ENCODE data around the gene IMP3. TPM values are rescaled to one million over a fixed set of nuclear protein-coding genes. Genes with fewer than 3 reads are reported as not detected.

The IMP3 gene
- total and polyA plus RNA-seq, 2 donors (not counting 3 experiments of a cell fraction or from before 2014, with no cell fraction given), result 41.3 to 64.0 TPM

DNA sequence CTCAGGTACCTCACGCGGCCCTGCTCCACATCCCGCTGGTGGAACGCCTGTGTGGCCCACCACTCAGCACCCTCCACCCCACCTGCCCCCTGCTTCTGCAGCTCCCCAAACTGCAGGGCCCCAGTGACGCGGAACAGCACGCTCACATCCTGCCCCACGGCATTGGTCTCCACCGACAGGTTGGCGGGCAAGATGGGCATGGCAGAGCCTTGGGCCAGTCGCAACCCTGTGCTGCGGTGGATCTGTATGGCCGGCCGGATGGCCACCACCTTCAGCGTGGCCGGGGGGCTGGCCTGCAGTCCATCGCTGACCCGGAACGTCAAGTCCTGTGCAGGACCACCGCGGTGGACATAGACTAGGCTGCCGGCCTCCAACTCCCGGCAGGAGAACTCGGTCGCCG, 48.8 kb upstream of the IMP3 start:
- dilution Hi-C loops (cut with MboI; ENCODE audit: extremely low pct_ligation_motif_present, low sequenced_read_pairs), result no loop called here
- FAIRE-seq, result no peak
- POLR2A ChIA-PET, result no interaction called here
- Histone ChIP-seq H2AFZ (ENCODE audit: low read depth, low read length) (no peak overlapping the region), H3K9ac (replicated peaks; ENCODE audit: extremely low read depth, insufficient read depth, low read length) (no peak overlapping the region), H3K4me2 (ENCODE audit: insufficient read depth, low read length) (no peak overlapping the region), H3K36me3 (ENCODE audit: control insufficient read depth in 2 of 2, extremely low read depth in 1 of 2, insufficient read depth in 2 of 2, low read length in 2 of 2) (no peaks in the 10 kb centered on the region), H3K9me1 (replicated peaks; ENCODE audit: control insufficient read depth, extremely low read depth, insufficient read depth, low read length) (no peaks in the 10 kb centered on the region), H3K27me3 (ENCODE audit: control insufficient read depth in 2 of 2, insufficient read depth in 2 of 2, low read length in 2 of 2) (peaks cover 30 to 40% of the 10 kb centered on the region in 2 experiments), H3K79me2 (ENCODE audit: control insufficient read depth, insufficient read depth, low read length) (no peaks in the 10 kb centered on the region), H3K4me3 (replicated peaks in 1 of 3; ENCODE audit: insufficient read depth in 1 of 3, low read depth in 1 of 3, low read length in 3 of 3) (no peak overlapping the region), H3K27ac (ENCODE audit: insufficient read depth, low read depth, low read length) (no peak overlapping the region), H3K4me1 (ENCODE audit: control insufficient read depth, extremely low read depth, insufficient read depth, low read length) (peaks cover 5% of the 10 kb centered on the region), H3K9me3 (replicated peaks; ENCODE audit: control insufficient read depth, insufficient read depth, low read length) (no peaks in the 10 kb centered on the region), H4K20me1 (replicated peaks; ENCODE audit: control insufficient read depth, extremely low read depth, insufficient read depth, low read length) (no peaks in the 10 kb centered on the region)
- intact Hi-C loops (cut with micrococcal nuclease), result no loop called here
- no peak for DNase-seq (ENCODE audit: low read depth, low spot score)
- no TSS peak for BruUV-seq (replicated peaks)
- TF ChIP-seq FOS (IDR thresholded peaks at IDR 0.05; ENCODE audit: borderline replicate concordance, insufficient read depth, low read length), result no peak
- CTCF ChIA-PET, result interaction anchor here (5.3 kb wide), 1 partner anchor 114 kb away, joined by 59 read pairs; no protein-coding TSS in a partner anchor

DNA sequence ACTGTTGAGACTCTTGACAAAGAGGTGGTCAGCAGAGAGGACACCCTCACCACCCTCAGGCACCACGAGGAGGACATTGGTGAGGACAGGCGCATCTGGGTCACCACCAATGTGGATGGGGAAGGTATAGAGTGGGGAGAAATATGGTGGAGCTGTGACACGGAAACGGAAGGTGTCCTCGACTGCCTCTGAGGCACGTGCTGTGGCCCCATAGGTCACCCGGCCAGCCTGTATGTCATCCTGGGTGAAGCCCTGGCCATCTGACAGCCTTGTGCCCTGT, 48.2 kb upstream of the IMP3 start:
- DNase-seq (ENCODE audit: low read depth, low spot score) (no peak), FAIRE-seq (no peak)
- Histone ChIP-seq H3K27ac (ENCODE audit: insufficient read depth, low read depth, low read length) (no peak overlapping the region), H3K36me3 (ENCODE audit: control insufficient read depth in 2 of 2, extremely low read depth in 1 of 2, insufficient read depth in 2 of 2, low read length in 2 of 2) (no peaks in the 10 kb centered on the region), H3K9me3 (replicated peaks; ENCODE audit: control insufficient read depth, insufficient read depth, low read length) (no peaks in the 10 kb centered on the region), H3K4me1 (ENCODE audit: control insufficient read depth, extremely low read depth, insufficient read depth, low read length) (peaks cover under 1% of the 10 kb centered on the region), H3K4me3 (replicated peaks in 1 of 3; ENCODE audit: insufficient read depth in 1 of 3, low read depth in 1 of 3, low read length in 3 of 3) (no peak overlapping the region), H2AFZ (ENCODE audit: low read depth, low read length) (no peak overlapping the region), H3K9ac (replicated peaks; ENCODE audit: extremely low read depth, insufficient read depth, low read length) (no peak overlapping the region), H4K20me1 (replicated peaks; ENCODE audit: control insufficient read depth, extremely low read depth, insufficient read depth, low read length) (no peaks in the 10 kb centered on the region), H3K27me3 (ENCODE audit: control insufficient read depth in 2 of 2, insufficient read depth in 2 of 2, low read length in 2 of 2) (peaks cover 30 to 40% of the 10 kb centered on the region in 2 experiments), H3K79me2 (ENCODE audit: control insufficient read depth, insufficient read depth, low read length) (no peaks in the 10 kb centered on the region), H3K4me2 (ENCODE audit: insufficient read depth, low read length) (no peak overlapping the region), H3K9me1 (replicated peaks; ENCODE audit: control insufficient read depth, extremely low read depth, insufficient read depth, low read length) (no peaks in the 10 kb centered on the region)
- POLR2A ChIA-PET, result no interaction called here
- TF ChIP-seq JUN (IDR thresholded peaks at IDR 0.05; ENCODE audit: borderline replicate concordance, insufficient read depth, insufficient read length, low read depth), result no peak
- no peak for TF ChIP-seq MYC (IDR thresholded peaks at IDR 0.05; ENCODE audit: low read depth, low read length)
- TF ChIP-seq, protein P1, sequence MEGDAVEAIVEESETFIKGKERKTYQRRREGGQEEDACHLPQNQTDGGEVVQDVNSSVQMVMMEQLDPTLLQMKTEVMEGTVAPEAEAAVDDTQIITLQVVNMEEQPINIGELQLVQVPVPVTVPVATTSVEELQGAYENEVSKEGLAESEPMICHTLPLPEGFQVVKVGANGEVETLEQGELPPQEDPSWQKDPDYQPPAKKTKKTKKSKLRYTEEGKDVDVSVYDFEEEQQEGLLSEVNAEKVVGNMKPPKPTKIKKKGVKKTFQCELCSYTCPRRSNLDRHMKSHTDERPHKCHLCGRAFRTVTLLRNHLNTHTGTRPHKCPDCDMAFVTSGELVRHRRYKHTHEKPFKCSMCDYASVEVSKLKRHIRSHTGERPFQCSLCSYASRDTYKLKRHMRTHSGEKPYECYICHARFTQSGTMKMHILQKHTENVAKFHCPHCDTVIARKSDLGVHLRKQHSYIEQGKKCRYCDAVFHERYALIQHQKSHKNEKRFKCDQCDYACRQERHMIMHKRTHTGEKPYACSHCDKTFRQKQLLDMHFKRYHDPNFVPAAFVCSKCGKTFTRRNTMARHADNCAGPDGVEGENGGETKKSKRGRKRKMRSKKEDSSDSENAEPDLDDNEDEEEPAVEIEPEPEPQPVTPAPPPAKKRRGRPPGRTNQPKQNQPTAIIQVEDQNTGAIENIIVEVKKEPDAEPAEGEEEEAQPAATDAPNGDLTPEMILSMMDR (IDR thresholded peaks at IDR 0.05; ENCODE audit: extremely low read depth in 1 of 2, insufficient read depth in 1 of 2, low read depth in 1 of 2, low read length in 2 of 2), result no peak
- no peak for TF ChIP-seq EZH2 (IDR thresholded peaks at IDR 0.05; ENCODE audit: borderline replicate concordance, low read depth, low read length, severe bottlenecking)
- no peak for TF ChIP-seq GATA2 (IDR thresholded peaks at IDR 0.05; ENCODE audit: insufficient read depth, insufficient read length, low read depth, low read length)
- no peak for TF ChIP-seq POLR2A (IDR thresholded peaks at IDR 0.05; ENCODE audit: low read depth, low read length)
- no peak for TF ChIP-seq FOS (IDR thresholded peaks at IDR 0.05; ENCODE audit: borderline replicate concordance, insufficient read depth, low read length)
- TF ChIP-seq POLR2AphosphoS5 (IDR thresholded peaks at IDR 0.05; ENCODE audit: insufficient read depth, low read depth, low read length), result no peak
- TF ChIP-seq, protein P2, sequence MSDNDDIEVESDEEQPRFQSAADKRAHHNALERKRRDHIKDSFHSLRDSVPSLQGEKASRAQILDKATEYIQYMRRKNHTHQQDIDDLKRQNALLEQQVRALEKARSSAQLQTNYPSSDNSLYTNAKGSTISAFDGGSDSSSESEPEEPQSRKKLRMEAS (IDR thresholded peaks at IDR 0.05; ENCODE audit: insufficient read depth, insufficient read length), result no peak
- dilution Hi-C loops (cut with MboI; ENCODE audit: extremely low pct_ligation_motif_present, low sequenced_read_pairs), result no loop called here
- CTCF ChIA-PET, result interaction anchor here (5.3 kb wide), 1 partner anchor 115 kb away, joined by 59 read pairs; no protein-coding TSS in a partner anchor
- BruUV-seq (replicated peaks), result no TSS peak
- intact Hi-C loops (cut with micrococcal nuclease), result no loop called here

Data from endothelial cell of umbilical vein (primary cell).